Type B pancreatic cell (in vitro differentiated cells): ENCODE measurements around the gene CLCF1. TPM values are rescaled to one million over a fixed set of nuclear protein-coding genes. Genes with fewer than 3 reads are reported as not detected.

Experiments used
- DNase-seq: peaks from one replicate; pipeline ENCODE4 v3.0.0; 2021; ENCODE audit warnings: mixed read lengths; ENCODE audit not compliant: unreplicated experiment; ENCODE audit errors: extremely low spot score
- H3K27ac Mint-ChIP-seq: 2 replicates; pipeline ENCODE4 v1.8.0; 2021; ENCODE audit warnings: mild to moderate bottlenecking, mixed read lengths
- H3K27me3 Mint-ChIP-seq: 2 replicates; pipeline ENCODE4 v1.8.0; 2021; ENCODE audit warnings: mixed read lengths
- H3K36me3 Mint-ChIP-seq: 2 replicates; pipeline ENCODE4 v1.8.0; 2021; ENCODE audit warnings: mixed read lengths
- H3K4me1 Mint-ChIP-seq: one replicate; pipeline ENCODE4 v1.8.0; 2021; ENCODE audit warnings: mixed read lengths; ENCODE audit not compliant: unreplicated experiment
- H3K4me3 Mint-ChIP-seq: 2 replicates; pipeline ENCODE4 v1.8.0; 2021; ENCODE audit warnings: mild to moderate bottlenecking, mixed read lengths
- H3K9me3 Mint-ChIP-seq: 2 replicates; pipeline ENCODE4 v1.8.0; 2021; ENCODE audit warnings: mixed read lengths
- total RNA-seq: library from RNA; stranded (reverse); gene quantifications from 2 replicates; pipeline ENCODE4 v1.2.1, GENCODE V29; 2021; ENCODE audit warnings: low replicate concordance
- TF ChIP-seq, protein P1 (sequence below): fragments of 200-600 bp; sonication (generic); conservative IDR thresholded peaks from 2 replicates; pipeline ENCODE4 v1.5.0; 2021; ENCODE audit warnings: antibody characterized with exemption, mild to moderate bottlenecking

Gene CLCF1
- total RNA-seq, 1 donor from 2014 or later, result 3.2 TPM

- TF ChIP-seq, protein P1, sequence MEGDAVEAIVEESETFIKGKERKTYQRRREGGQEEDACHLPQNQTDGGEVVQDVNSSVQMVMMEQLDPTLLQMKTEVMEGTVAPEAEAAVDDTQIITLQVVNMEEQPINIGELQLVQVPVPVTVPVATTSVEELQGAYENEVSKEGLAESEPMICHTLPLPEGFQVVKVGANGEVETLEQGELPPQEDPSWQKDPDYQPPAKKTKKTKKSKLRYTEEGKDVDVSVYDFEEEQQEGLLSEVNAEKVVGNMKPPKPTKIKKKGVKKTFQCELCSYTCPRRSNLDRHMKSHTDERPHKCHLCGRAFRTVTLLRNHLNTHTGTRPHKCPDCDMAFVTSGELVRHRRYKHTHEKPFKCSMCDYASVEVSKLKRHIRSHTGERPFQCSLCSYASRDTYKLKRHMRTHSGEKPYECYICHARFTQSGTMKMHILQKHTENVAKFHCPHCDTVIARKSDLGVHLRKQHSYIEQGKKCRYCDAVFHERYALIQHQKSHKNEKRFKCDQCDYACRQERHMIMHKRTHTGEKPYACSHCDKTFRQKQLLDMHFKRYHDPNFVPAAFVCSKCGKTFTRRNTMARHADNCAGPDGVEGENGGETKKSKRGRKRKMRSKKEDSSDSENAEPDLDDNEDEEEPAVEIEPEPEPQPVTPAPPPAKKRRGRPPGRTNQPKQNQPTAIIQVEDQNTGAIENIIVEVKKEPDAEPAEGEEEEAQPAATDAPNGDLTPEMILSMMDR, result peak; percentile 64
- Mint-ChIP-seq H3K36me3 (no peaks in the 10 kb centered on the region), H3K9me3 (no peaks in the 10 kb centered on the region), H3K27me3 (peaks cover 25% of the 10 kb centered on the region), H3K4me1 (peaks cover 36% of the 10 kb centered on the region), H3K4me3 (peak overlapping the region; percentile 88), H3K27ac (peak overlapping the region; percentile 87)
- no peak for DNase-seq
These were observed 2.0 kb downstream of the CLCF1 start for GRCh38 chr11:67371189-67371910.

DNA sequence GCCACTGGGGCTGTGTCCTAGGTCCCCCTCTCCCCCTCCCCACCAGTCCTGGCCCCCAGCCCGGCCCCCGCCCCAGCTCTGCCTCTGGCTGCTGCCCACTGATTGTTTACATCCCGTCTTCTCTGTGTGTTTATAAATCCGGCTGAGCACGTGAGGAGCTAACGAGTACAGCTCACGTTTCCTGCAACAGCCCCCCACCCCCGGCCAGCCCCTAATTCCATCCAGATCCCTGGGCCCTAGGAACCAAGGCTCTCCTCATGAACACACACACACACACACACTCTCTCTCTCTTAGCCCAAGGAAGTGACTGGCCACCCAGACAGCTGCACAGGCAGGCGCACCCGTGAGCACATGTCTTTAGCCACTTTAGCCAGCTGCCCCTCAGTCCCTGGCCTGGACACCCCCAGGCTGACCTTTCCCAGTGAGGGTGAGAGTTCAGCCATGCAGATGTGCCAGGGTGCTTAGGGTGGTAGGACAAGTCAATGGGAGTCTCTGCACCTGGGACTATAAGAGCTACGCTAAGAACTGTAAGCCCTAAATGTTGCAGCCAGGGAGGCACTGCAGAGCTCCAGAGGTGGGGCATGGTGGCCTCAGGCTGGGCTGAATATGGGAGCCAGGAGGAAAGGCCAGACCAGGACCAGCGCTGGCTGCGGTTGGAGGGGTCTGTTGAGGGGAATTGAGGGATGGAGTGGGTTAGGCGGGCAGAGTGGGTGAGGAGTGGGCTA lies 2.9 kb downstream of the CLCF1 start:
- H3K27me3 Mint-ChIP-seq, result peaks cover 19% of the 10 kb centered on the region

DNA sequence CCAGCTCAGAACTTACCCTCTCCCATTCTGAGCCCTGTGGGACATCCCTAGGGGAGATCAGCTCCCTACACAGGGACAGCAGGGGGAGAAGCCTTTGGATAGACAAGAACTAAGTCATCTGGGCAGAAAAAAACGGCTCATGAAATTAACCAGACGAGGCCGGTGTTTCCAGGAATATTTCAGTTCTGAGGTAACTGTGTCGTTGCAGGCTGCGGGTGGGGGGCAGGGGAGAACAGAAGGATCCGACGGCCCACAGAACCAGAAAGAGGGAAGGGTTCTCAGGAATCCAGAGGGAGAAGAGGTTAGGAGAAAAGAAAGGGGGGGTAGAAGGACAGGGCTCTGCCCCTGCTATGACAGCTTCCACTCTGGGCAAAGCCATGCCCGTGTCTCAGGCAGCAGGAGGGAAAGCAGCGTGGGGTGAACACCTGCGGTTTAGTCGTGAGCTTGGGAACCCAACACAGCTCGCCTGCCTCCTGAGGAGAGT lies 3.6 kb downstream of the CLCF1 start:
- Mint-ChIP-seq H3K4me1 (peaks cover 45% of the 10 kb centered on the region), H3K27ac (peak overlapping the region; percentile 67)
- DNase-seq, result no peak

More for the DNA sequence above, 2.9 kb downstream of the CLCF1 start:
- DNase-seq, result no peak
- Mint-ChIP-seq H3K4me3 (peak overlapping the region; percentile 78), H3K27ac (peak overlapping the region; percentile 86), H3K9me3 (no peaks in the 10 kb centered on the region), H3K4me1 (peaks cover 43% of the 10 kb centered on the region), H3K36me3 (peaks cover 4% of the 10 kb centered on the region)
- TF ChIP-seq, protein P1, result no peak

GRCh38 chr11:67369275-67369674 lies 4.1 kb downstream of the CLCF1 start:
- Mint-ChIP-seq H3K4me3 (no peak overlapping the region), H3K9me3 (no peaks in the 10 kb centered on the region), H3K27me3 (peaks cover 12% of the 10 kb centered on the region), H3K36me3 (peaks cover 4% of the 10 kb centered on the region), H3K27ac (peak overlapping the region; percentile 67), H3K4me1 (peaks cover 40% of the 10 kb centered on the region)
- no peak for DNase-seq
- TF ChIP-seq, protein P1, result no peak

More for the DNA sequence above, 3.6 kb downstream of the CLCF1 start:
- TF ChIP-seq, protein P1, result no peak
- Mint-ChIP-seq H3K4me3 (peak overlapping the region; percentile 68), H3K9me3 (no peaks in the 10 kb centered on the region), H3K36me3 (peaks cover 4% of the 10 kb centered on the region), H3K27me3 (peaks cover 17% of the 10 kb centered on the region)

- H3K9me3 Mint-ChIP-seq, result no peaks in the 10 kb centered on the region
- H3K4me3 Mint-ChIP-seq, result peak overlapping the region; percentile 6
- no peak overlapping the region for H3K27ac Mint-ChIP-seq
- peaks cover 8% of the 10 kb centered on the region for H3K27me3 Mint-ChIP-seq
- peaks cover 4% of the 10 kb centered on the region for H3K36me3 Mint-ChIP-seq
- H3K4me1 Mint-ChIP-seq, result peaks cover 36% of the 10 kb centered on the region
- DNase-seq, result no peak
- TF ChIP-seq, protein P1, result no peak
These were observed 4.8 kb downstream of the CLCF1 start for GRCh38 chr11:67368621-67369020.
